Nephron (organoid): ENCODE results near the gene NUTF2.

Source experiments
- H3K27ac Mint-ChIP-seq, 3 experiments: 2 replicates each; pipeline ENCODE4 v1.8.0; 2020; ENCODE audit warnings: mixed read lengths in 3 of 3, mild to moderate bottlenecking in 2 of 3, moderate library complexity in 1 of 3
- H3K27me3 Mint-ChIP-seq: 2 replicates; pipeline ENCODE4 v1.8.0; 2021; ENCODE audit warnings: low read depth, mild to moderate bottlenecking, moderate library complexity, mixed read lengths
- H3K36me3 Mint-ChIP-seq: 2 replicates; pipeline ENCODE4 v1.8.0; 2020; ENCODE audit warnings: low read depth, mixed read lengths
- H3K4me1 Mint-ChIP-seq: 2 replicates; pipeline ENCODE4 v1.8.0; 2020; ENCODE audit warnings: mixed read lengths
- H3K4me3 Mint-ChIP-seq, 3 experiments: 2 replicates each; pipeline ENCODE4 v1.8.0; 2020; ENCODE audit warnings: mild to moderate bottlenecking in 3 of 3, mixed read lengths in 3 of 3, moderate library complexity in 2 of 3
- H3K9me3 Mint-ChIP-seq: 2 replicates; pipeline ENCODE4 v1.8.0; 2020; ENCODE audit warnings: mixed read lengths
- TF ChIP-seq, protein P1 (sequence below), 3 experiments: fragments of 200-600 bp; sonication (generic); IDR thresholded peaks; one replicate each; pipeline ENCODE4 v1.5.0; 2021; ENCODE audit warnings: antibody characterized with exemption in 3 of 3; ENCODE audit not compliant: unreplicated experiment in 3 of 3

The NUTF2 gene

DNA sequence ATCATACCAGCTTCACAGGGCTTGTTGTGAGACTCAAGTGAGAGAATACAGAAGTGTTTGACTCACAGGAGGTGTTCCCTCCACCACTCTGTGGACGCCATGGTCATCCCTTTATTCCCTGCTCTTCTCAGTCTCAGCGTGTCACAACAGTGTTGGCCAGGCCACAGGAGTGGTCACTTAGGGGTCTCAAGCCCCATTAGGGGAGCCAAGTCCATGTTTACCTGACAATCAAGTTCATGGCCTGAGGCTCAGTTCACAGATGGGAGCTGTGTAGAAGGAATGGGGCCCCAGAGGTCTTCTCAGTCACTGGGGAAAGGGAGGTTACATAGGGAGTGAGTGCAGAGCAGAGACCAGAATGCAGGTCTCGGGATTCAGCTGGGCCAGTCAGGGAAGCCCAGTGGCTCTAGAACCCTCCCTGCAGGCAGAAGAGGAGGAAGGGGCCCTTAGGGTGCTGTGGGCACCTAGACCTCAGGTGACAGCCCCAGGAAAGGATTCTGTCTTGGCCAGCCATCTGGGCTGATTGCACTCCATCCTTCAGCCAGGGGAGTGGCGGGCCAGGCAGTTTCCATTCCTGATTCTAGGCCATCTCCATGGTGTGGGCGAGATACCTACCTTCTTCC, 10.3 kb downstream of the NUTF2 start:
- Mint-ChIP-seq H3K4me3 (no peak overlapping the region), H3K9me3 (no peaks in the 10 kb centered on the region), H3K27me3 (no peaks in the 10 kb centered on the region), H3K27ac (peak overlapping the region in 1 of 3 experiments; percentile 92), H3K4me1 (peaks cover 27% of the 10 kb centered on the region), H3K36me3 (peaks cover 29% of the 10 kb centered on the region)
- TF ChIP-seq, protein P1, sequence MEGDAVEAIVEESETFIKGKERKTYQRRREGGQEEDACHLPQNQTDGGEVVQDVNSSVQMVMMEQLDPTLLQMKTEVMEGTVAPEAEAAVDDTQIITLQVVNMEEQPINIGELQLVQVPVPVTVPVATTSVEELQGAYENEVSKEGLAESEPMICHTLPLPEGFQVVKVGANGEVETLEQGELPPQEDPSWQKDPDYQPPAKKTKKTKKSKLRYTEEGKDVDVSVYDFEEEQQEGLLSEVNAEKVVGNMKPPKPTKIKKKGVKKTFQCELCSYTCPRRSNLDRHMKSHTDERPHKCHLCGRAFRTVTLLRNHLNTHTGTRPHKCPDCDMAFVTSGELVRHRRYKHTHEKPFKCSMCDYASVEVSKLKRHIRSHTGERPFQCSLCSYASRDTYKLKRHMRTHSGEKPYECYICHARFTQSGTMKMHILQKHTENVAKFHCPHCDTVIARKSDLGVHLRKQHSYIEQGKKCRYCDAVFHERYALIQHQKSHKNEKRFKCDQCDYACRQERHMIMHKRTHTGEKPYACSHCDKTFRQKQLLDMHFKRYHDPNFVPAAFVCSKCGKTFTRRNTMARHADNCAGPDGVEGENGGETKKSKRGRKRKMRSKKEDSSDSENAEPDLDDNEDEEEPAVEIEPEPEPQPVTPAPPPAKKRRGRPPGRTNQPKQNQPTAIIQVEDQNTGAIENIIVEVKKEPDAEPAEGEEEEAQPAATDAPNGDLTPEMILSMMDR (IDR thresholded peaks at IDR 0.05; ENCODE audit: unreplicated experiment in 3 of 3): no peak

DNA sequence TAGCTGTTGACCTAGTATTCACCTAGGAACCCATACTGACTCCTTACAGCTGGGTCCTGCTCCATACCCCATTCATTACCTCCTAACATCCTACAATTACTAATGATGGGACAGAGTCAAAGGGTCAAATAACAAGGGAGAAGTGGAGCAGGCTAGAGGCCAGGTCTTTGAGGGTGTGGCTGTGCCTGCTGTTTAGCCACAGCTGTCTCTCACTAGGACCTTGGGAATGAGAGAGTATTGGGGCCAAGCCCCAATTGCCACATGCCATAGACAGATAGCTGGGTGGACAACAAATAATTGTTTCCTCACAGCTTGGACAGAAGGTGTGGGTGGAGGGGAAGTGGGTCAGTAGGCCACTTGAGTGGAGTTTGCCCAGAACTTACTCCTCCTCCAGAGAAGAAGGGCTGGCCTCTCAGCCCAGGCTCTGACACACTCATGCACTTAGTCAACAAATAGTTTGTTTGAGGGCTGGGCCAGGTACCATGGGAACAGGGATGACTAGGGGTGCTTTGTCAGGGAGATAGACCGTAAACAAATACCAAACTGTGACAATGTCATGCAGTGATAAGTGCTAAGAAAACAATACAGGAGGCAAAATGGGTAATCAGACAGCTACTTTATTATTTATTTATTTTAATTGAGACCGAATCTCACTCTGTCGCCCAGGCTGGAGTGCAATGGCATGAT, 11.0 kb downstream of the NUTF2 start:
- no peaks in the 10 kb centered on the region for H3K27me3 Mint-ChIP-seq
- H3K4me1 Mint-ChIP-seq: peaks cover 28% of the 10 kb centered on the region
- peaks cover 29% of the 10 kb centered on the region for H3K36me3 Mint-ChIP-seq
- no peak overlapping the region for H3K4me3 Mint-ChIP-seq
- TF ChIP-seq, protein P1 (IDR thresholded peaks at IDR 0.05; ENCODE audit: unreplicated experiment in 3 of 3): no peak
- peak overlapping the region; percentile 20 to 92 (median 61) for H3K27ac Mint-ChIP-seq
- no peaks in the 10 kb centered on the region for H3K9me3 Mint-ChIP-seq

DNA sequence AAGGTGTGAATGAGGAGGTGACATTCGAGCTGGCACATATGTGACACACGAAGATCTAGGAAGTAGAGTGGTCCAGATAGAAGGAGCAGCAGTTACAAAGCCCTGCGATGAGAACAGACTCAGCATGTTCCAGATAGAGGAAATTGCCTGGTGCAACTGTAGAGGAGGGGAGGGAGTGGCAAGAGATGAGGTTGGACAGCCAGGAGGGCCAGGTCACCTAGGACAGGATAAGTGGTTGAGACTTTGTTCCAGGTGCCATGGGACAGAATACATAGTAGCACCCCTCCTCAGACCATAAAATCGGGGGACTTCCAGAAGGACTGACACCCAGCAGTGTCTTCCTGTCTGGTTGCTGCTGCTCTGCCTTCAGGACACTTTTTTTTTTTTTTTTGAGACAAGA, 11.8 kb downstream of the NUTF2 start:
- Mint-ChIP-seq H3K4me1 (peaks cover 34% of the 10 kb centered on the region), H3K27me3 (no peaks in the 10 kb centered on the region), H3K9me3 (no peaks in the 10 kb centered on the region), H3K36me3 (peaks cover 29% of the 10 kb centered on the region), H3K27ac (peak overlapping the region in 1 of 3 experiments; percentile 92), H3K4me3 (no peak overlapping the region)
- TF ChIP-seq, protein P1 (IDR thresholded peaks at IDR 0.05; ENCODE audit: unreplicated experiment in 3 of 3): no peak

DNA sequence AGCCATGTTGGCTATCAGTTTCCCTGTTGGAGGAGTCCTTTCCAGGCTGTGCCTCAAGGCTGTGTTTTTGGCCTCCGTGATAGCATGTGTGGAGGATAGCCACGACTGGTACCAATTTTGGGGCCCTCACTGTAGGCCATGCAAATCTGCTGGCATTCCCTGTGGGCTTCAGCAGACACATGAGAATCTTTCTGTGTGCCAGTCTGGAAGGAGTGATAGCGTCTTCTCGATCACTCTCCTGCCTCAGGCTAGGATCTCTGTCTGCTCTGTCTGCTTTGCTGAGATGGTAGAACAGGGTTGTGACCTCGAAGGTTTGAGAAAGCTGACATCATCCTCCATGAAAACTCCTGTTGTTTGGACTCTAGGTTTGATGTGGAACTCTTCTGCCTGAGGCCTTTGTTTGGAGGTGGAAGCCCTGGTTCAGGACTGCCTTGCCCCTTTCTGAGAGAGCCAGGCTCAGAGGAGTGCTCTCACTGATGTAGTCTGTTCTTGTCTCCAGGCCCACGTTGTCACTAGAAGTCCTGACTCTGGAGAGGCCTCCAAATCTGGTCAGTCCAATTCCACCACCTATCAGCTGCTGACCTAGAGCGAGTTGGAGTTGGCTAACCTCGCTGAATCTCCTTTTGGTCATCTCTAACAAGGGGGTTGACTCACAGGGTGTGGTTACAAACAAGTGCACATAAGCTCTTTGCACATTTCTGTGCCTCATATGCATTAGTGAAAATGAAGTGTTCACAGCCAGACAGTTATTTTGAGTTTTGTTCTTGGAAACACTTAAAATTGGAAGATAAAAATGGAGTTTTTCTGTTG, 14.1 kb downstream of the NUTF2 start:
- no peak overlapping the region for H3K27ac Mint-ChIP-seq
- H3K9me3 Mint-ChIP-seq: no peaks in the 10 kb centered on the region
- TF ChIP-seq, protein P1 (IDR thresholded peaks at IDR 0.05; ENCODE audit: unreplicated experiment in 3 of 3): no peak
- H3K4me1 Mint-ChIP-seq: peaks cover 35% of the 10 kb centered on the region
- H3K36me3 Mint-ChIP-seq: peaks cover 35% of the 10 kb centered on the region
- no peak overlapping the region for H3K4me3 Mint-ChIP-seq
- H3K27me3 Mint-ChIP-seq: no peaks in the 10 kb centered on the region

DNA sequence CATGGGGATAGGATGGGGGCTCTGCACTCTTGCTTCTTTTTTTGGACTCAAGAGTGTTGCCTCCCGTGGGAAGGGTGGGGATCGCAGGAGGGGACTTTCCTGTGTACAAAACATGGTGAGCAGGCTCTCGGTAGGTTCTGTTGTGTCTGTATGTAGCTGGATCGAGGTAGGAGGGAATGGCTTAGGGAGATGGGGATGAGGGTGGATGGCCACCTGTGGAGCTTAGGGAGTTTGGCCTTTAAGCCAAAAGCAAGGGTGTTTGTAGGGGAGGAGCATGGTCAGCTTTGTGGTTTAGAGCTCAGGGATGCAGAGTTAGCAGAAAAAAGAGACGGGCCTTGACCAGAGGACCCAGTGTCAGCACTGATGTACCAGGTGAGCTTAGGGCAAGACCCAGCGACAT, 15.1 kb downstream of the NUTF2 start:
- H3K9me3 Mint-ChIP-seq: no peaks in the 10 kb centered on the region
- no peaks in the 10 kb centered on the region for H3K27me3 Mint-ChIP-seq
- peaks cover 36% of the 10 kb centered on the region for H3K36me3 Mint-ChIP-seq
- TF ChIP-seq, protein P1 (IDR thresholded peaks at IDR 0.05; ENCODE audit: unreplicated experiment in 3 of 3): no peak
- H3K4me3 Mint-ChIP-seq: no peak overlapping the region
- no peak overlapping the region for H3K27ac Mint-ChIP-seq
- H3K4me1 Mint-ChIP-seq: peaks cover 35% of the 10 kb centered on the region
